ENCODE data around the gene AGAP1. TPM values are rescaled to one million over a fixed set of nuclear protein-coding genes. Genes with fewer than 3 reads are reported as not detected.

AGAP1 gene
- total and polyA plus RNA-seq, 4 donors, result 2.0 to 8.5 (median 5.4) TPM

- no peaks in the 10 kb centered on the region for H3K4me1 ChIP-seq (ENCODE audit: control insufficient read depth in 4 of 4, insufficient read depth in 4 of 4, low read length in 3 of 4)
- H3K27ac ChIP-seq (ENCODE audit: low read depth in 1 of 2, low read length in 2 of 2), result no peak overlapping the region
- 96% methylated on average over 10 of the region's 10 CpGs for WGBS
Measured at GRCh38 chr2:235693279-235693678, 199.4 kb downstream of the AGAP1 start.

GRCh38 chr2:235694721-235695601 is 201.1 kb downstream of the AGAP1 start:
- H3K9ac ChIP-seq (ENCODE audit: low read depth in 1 of 2, low read length in 2 of 2), result no peak overlapping the region
- H3K9me3 ChIP-seq (ENCODE audit: control insufficient read depth in 4 of 4, low read length in 3 of 4), result no peaks in the 10 kb centered on the region
- H3K4me1 ChIP-seq (ENCODE audit: control insufficient read depth in 4 of 4, insufficient read depth in 4 of 4, low read length in 3 of 4), result no peaks in the 10 kb centered on the region
- no peak for TF ChIP-seq HNF4G (IDR thresholded peaks at IDR 0.05)
- no peak for TF ChIP-seq MAX (IDR thresholded peaks at IDR 0.05)
- no peak for TF ChIP-seq JUND (IDR thresholded peaks at IDR 0.05)
- no peak for TF ChIP-seq FOXA1 (IDR thresholded peaks at IDR 0.05)
- TF ChIP-seq RAD21 (IDR thresholded peaks at IDR 0.05), result no peak
- TF ChIP-seq NR2F2 (IDR thresholded peaks at IDR 0.05), result no peak
- TF ChIP-seq SP1 (IDR thresholded peaks at IDR 0.05), result no peak
- no peaks in the 10 kb centered on the region for H3K27me3 ChIP-seq (ENCODE audit: control insufficient read depth in 4 of 4, insufficient read depth in 4 of 4, low read length in 3 of 4)
- no peaks in the 10 kb centered on the region for H3K36me3 ChIP-seq (ENCODE audit: control insufficient read depth in 4 of 4, insufficient read depth in 3 of 4, low read depth in 1 of 4, low read length in 3 of 4)
- no peak overlapping the region for H3K4me3 ChIP-seq (ENCODE audit: low read depth in 1 of 3, low read length in 3 of 3)
- WGBS, result 93% methylated on average over 17 of the region's 17 CpGs
- DNase-seq (ENCODE audit: low spot score), result no peak
- no peak overlapping the region for H3K27ac ChIP-seq (ENCODE audit: low read depth in 1 of 2, low read length in 2 of 2)

More at GRCh38 chr2:235693279-235693678, 199.4 kb downstream of the AGAP1 start:
- TF ChIP-seq NR2F2 (IDR thresholded peaks at IDR 0.05) (no peak), FOXA1 (IDR thresholded peaks at IDR 0.05) (no peak), EGR1 (IDR thresholded peaks at IDR 0.05; ENCODE audit: low read depth in 2 of 2) (no peak), ATF3 (IDR thresholded peaks at IDR 0.05) (no peak), TAF1 (conservative IDR thresholded peaks at IDR 0.05) (no peak), YY1 (IDR thresholded peaks at IDR 0.05) (no peak), REST (IDR thresholded peaks at IDR 0.05) (no peak), ZBTB33 (IDR thresholded peaks at IDR 0.05) (no peak)
- Histone ChIP-seq H3K9ac (ENCODE audit: low read depth in 1 of 2, low read length in 2 of 2) (no peak overlapping the region), H3K27me3 (ENCODE audit: control insufficient read depth in 4 of 4, insufficient read depth in 4 of 4, low read length in 3 of 4) (no peaks in the 10 kb centered on the region), H3K36me3 (ENCODE audit: control insufficient read depth in 4 of 4, insufficient read depth in 3 of 4, low read depth in 1 of 4, low read length in 3 of 4) (no peaks in the 10 kb centered on the region), H3K4me3 (ENCODE audit: low read depth in 1 of 3, low read length in 3 of 3) (no peak overlapping the region), H3K9me3 (ENCODE audit: control insufficient read depth in 4 of 4, low read length in 3 of 4) (no peaks in the 10 kb centered on the region)
- no peak for DNase-seq (ENCODE audit: low spot score)

Measured in liver (tissue), 9 donors.